H1 (cell line): ENCODE measurements around the gene VENTX. TPM values are rescaled to one million over a fixed set of nuclear protein-coding genes. Genes with fewer than 3 reads are reported as not detected.
A peak's percentile ranks its signal among the peaks of the same experiment; 100 is the strongest.

Experiments
- CTCF ChIA-PET: fragments of 300-600 bp; sonication (Branson Sonifier 250); formaldehyde crosslinking; loops from one replicate; lab custom pipeline; 2021; ENCODE audit not compliant: partially characterized antibody; lab: Charles Lee
- POLR2A ChIA-PET: fragments of 300-600 bp; sonication (Branson Sonifier 250); formaldehyde crosslinking; loops from one replicate; lab custom pipeline; 2021; ENCODE audit warnings: inconsistent platforms; ENCODE audit not compliant: partially characterized antibody; lab: Charles Lee
- DNase-seq, 2 experiments: peaks; one replicate each; pipeline versions ENCODE4 v3.0.0 to v3.0.0-alpha.2; 2010 to 2022; ENCODE audit warnings: low spot score in 2 of 2, low read depth in 1 of 2, mixed read lengths in 1 of 2
- FAIRE-seq: peaks from 2 replicates; lab custom pipeline; 2011; peaks lifted over from hg19 to GRCh38; lab: Jason Lieb, UNC
- H2AFZ ChIP-seq: 2 replicates; pipeline ENCODE4 v1.8.1; 2012; ENCODE audit warnings: low read length, inconsistent platforms
- H2AK5ac ChIP-seq: 2 replicates; pipeline ENCODE4 v1.6.1; 2013; ENCODE audit warnings: low read depth, low read length
- H2BK120ac ChIP-seq: replicated peaks from 2 replicates; pipeline ENCODE3; 2013; ENCODE audit warnings: low read depth, low read length, inconsistent platforms
- H2BK12ac ChIP-seq: 2 replicates; pipeline ENCODE4 v1.6.1; 2013; ENCODE audit warnings: low read depth, low read length
- H2BK15ac ChIP-seq: 2 replicates; pipeline ENCODE4 v1.6.1; 2013; ENCODE audit warnings: low read length
- H2BK20ac ChIP-seq: 2 replicates; pipeline ENCODE4 v1.6.1; 2013; ENCODE audit warnings: low read length
- H2BK5ac ChIP-seq: 2 replicates; pipeline ENCODE4 v1.6.1; 2013; ENCODE audit warnings: low read depth, low read length
- H3K14ac ChIP-seq: 2 replicates; pipeline ENCODE4 v1.6.1; 2013; ENCODE audit warnings: inconsistent platforms; ENCODE audit not compliant: insufficient read length
- H3K18ac ChIP-seq: 2 replicates; pipeline ENCODE4 v1.6.1; 2013; ENCODE audit warnings: low read length; ENCODE audit errors: extremely low read depth
- H3K23ac ChIP-seq: 2 replicates; pipeline ENCODE4 v1.6.1; 2013; ENCODE audit warnings: inconsistent platforms; ENCODE audit not compliant: insufficient read length
- H3K23me2 ChIP-seq: 2 replicates; pipeline ENCODE4 v1.6.1; 2013; ENCODE audit warnings: low read depth, low read length
- H3K27ac ChIP-seq: 2 replicates; pipeline ENCODE4 v1.6.1; 2011; ENCODE audit warnings: low read depth, low read length, inconsistent platforms
- H3K27me3 ChIP-seq, 4 experiments: replicated peaks in 1 of 4; 1 replicate in 1 of 4; 2 replicates in 3 of 4; pipeline versions ENCODE4 v1.6.1 to v1.8.1; 2011 to 2013; ENCODE audit warnings: low read length in 3 of 4, mild to moderate bottlenecking in 3 of 4, inconsistent platforms in 2 of 4, mixed read lengths in 2 of 4, moderate library complexity in 1 of 4; ENCODE audit not compliant: control insufficient read depth in 3 of 4, insufficient read depth in 3 of 4; ENCODE audit errors: extremely low read depth in 1 of 4
- H3K36me3 ChIP-seq, 4 experiments: 2 replicates each; pipeline versions ENCODE4 v1.6.1 to v1.8.1; 2011 to 2013; ENCODE audit warnings: mild to moderate bottlenecking in 4 of 4, low read length in 3 of 4, moderate library complexity in 2 of 4, control low read depth in 1 of 4, inconsistent platforms in 1 of 4; ENCODE audit not compliant: insufficient read depth in 4 of 4, control insufficient read depth in 2 of 4
- H3K4ac ChIP-seq: replicated peaks from 2 replicates; pipeline ENCODE3; 2013; ENCODE audit warnings: low read length, low read depth, mixed read lengths, inconsistent platforms; ENCODE audit not compliant: insufficient read length
- H3K4me1 ChIP-seq, 4 experiments: replicated peaks in 1 of 4; 1 replicate in 1 of 4; 2 replicates in 3 of 4; pipeline versions ENCODE4 v1.6.1 to v1.8.1; 2011 to 2013; ENCODE audit warnings: low read length in 3 of 4, inconsistent platforms in 2 of 4, mixed read lengths in 1 of 4; ENCODE audit not compliant: insufficient read depth in 4 of 4, control insufficient read depth in 3 of 4
- H3K4me2 ChIP-seq, 2 experiments: 2 replicates each; pipeline versions ENCODE4 v1.6.1 to v1.8.1; 2011 to 2013; ENCODE audit warnings: low read depth in 2 of 2, low read length in 2 of 2, control low read depth in 1 of 2, inconsistent platforms in 1 of 2, mild to moderate bottlenecking in 1 of 2; ENCODE audit not compliant: insufficient read depth in 1 of 2
- H3K4me3 ChIP-seq, 4 experiments: fragments of 200-600, 300-600 bp in 1 of 4; sonication (generic), shearing (Covaris generic), sonication (Bioruptor Twin) in 1 of 4; 2 replicates each; pipeline versions ENCODE4 v1.5.1 to v1.8.1; 2011 to 2016; ENCODE audit warnings: low read length in 4 of 4, low read depth in 3 of 4, control low read depth in 2 of 4, inconsistent platforms in 2 of 4, mild to moderate bottlenecking in 2 of 4, mixed read lengths in 1 of 4, moderate library complexity in 1 of 4; ENCODE audit not compliant: insufficient read depth in 2 of 4; ENCODE audit errors: extremely low read depth in 1 of 4
- H3K56ac ChIP-seq: replicated peaks from 2 replicates; pipeline ENCODE3; 2013; ENCODE audit warnings: low read depth, mild to moderate bottlenecking, mixed read lengths, low read length, inconsistent platforms; ENCODE audit not compliant: insufficient read length
- H3K79me1 ChIP-seq: 2 replicates; pipeline ENCODE4 v1.6.1; 2013; ENCODE audit warnings: low read depth, low read length, control low read depth
- H3K79me2 ChIP-seq, 2 experiments: 2 replicates each; pipeline versions ENCODE4 v1.6.1 to v1.8.1; 2012 to 2013; ENCODE audit warnings: low read length in 2 of 2, mild to moderate bottlenecking in 2 of 2, inconsistent platforms in 1 of 2; ENCODE audit not compliant: insufficient read depth in 2 of 2, control insufficient read depth in 1 of 2
- H3K9ac ChIP-seq, 4 experiments: replicated peaks in 1 of 4; 1 replicate in 1 of 4; 2 replicates in 3 of 4; pipeline versions ENCODE4 v1.6.1 to v1.8.1; 2011 to 2013; ENCODE audit warnings: low read depth in 3 of 4, low read length in 3 of 4, control low read depth in 2 of 4, mild to moderate bottlenecking in 2 of 4, moderate library complexity in 2 of 4, inconsistent platforms in 1 of 4; ENCODE audit errors: extremely low read depth in 1 of 4
- H3K9me3 ChIP-seq, 2 experiments: 2 replicates each; pipeline versions ENCODE4 v1.6.1 to v1.8.1; 2012 to 2013; ENCODE audit warnings: mild to moderate bottlenecking in 2 of 2, moderate library complexity in 2 of 2, control low read depth in 1 of 2, inconsistent platforms in 1 of 2, low read depth in 1 of 2, low read length in 1 of 2, mixed read lengths in 1 of 2; ENCODE audit not compliant: insufficient read depth in 2 of 2
- H4K20me1 ChIP-seq, 2 experiments: replicated peaks in 1 of 2; 2 replicates each; pipeline versions ENCODE3 to v1.8.1; 2011 to 2013; ENCODE audit warnings: inconsistent platforms in 2 of 2, low read length in 2 of 2, mild to moderate bottlenecking in 1 of 2; ENCODE audit not compliant: insufficient read depth in 2 of 2, control insufficient read depth in 1 of 2
- H4K5ac ChIP-seq: 2 replicates; pipeline ENCODE4 v1.6.1; 2013; ENCODE audit warnings: low read length, low read depth, mixed read lengths, inconsistent platforms; ENCODE audit not compliant: insufficient read length
- H4K8ac ChIP-seq: 2 replicates; pipeline ENCODE4 v1.8.0; 2013; ENCODE audit warnings: mild to moderate bottlenecking, moderate library complexity, low read length, inconsistent platforms; ENCODE audit not compliant: insufficient read depth; ENCODE audit errors: extremely low read depth
- H4K91ac ChIP-seq: replicated peaks from 2 replicates; pipeline ENCODE3; 2013; ENCODE audit warnings: low read length, mixed read lengths, inconsistent platforms; ENCODE audit not compliant: insufficient read length
- BACH1 ChIP-seq: IDR thresholded peaks from 2 replicates; pipeline ENCODE4 v1.6.1; 2012; ENCODE audit warnings: low read length, improper control_type of control experiment
- POLR2A ChIP-seq, 2 experiments: IDR thresholded peaks; 1 replicate in 1 of 2; 2 replicates in 1 of 2; pipeline ENCODE4 v1.6.1; 2011; ENCODE audit warnings: low read depth in 2 of 2, low read length in 2 of 2, mild to moderate bottlenecking in 2 of 2; ENCODE audit errors: control extremely low read depth in 1 of 2
- POU5F1 ChIP-seq: IDR thresholded peaks from 2 replicates; pipeline ENCODE4 v1.6.1; 2011; ENCODE audit warnings: low read depth, mild to moderate bottlenecking, low read length, moderate library complexity
- SIN3A ChIP-seq, 2 experiments: IDR thresholded peaks in 1 of 2; conservative IDR thresholded peaks in 1 of 2; 2 replicates each; pipeline ENCODE4 v1.6.1; 2011 to 2012; ENCODE audit warnings: low read length in 2 of 2, improper control_type of control experiment in 1 of 2, low read depth in 1 of 2, mild to moderate bottlenecking in 1 of 2
- WGBS, 2 experiments: shearing (Covaris generic) in 1 of 2; methylation state at CpG; one replicate each; pipeline versions ENCODE4 v1.1.6 to v1.1.7; 2013 to 2015; ENCODE audit warnings: low lambda C conversion rate in 2 of 2, mixed read lengths in 2 of 2, inconsistent platforms in 1 of 2, low coverage in 1 of 2, missing lambda C conversion rate in 1 of 2; ENCODE audit not compliant: insufficient replicate concordance in 2 of 2, insufficient coverage in 1 of 2, insufficient read length in 1 of 2; ENCODE audit errors: extremely low coverage in 1 of 2, missing lambda C conversion rate in 1 of 2; 5-methylcytosine and 5-hydroxymethylcytosine counted together
- polyA plus RNA-seq, 7 experiments: library from polyadenylated mRNA; depleted of rRNA in 3 of 7; stranded (reverse) in 5 of 7; unstranded in 2 of 7; fragments of >200 nt in 5 of 7; fragments of 200-250 nt in 2 of 7; gene quantifications; 1 replicate in 5 of 7; 2 replicates in 1 of 7; 4 replicates in 1 of 7; pipeline versions ENCODE4 v1.2.1 to v1.2.3, GENCODE V29; 2011 to 2013; ENCODE audit warnings: missing spikeins in 2 of 7, mixed read lengths in 2 of 7
- total RNA-seq: library from RNA; stranded (reverse); fragmentation: NEBNext Ultra II Directional; extraction: Animal tissue kit (Norgen Biotek cat#: 25700); gene quantifications from 2 replicates; pipeline ENCODE4 v1.2.1, GENCODE V29; 2021

The VENTX gene
- total and polyA plus RNA-seq, 2 of the 8 experiments (the other 6 are each of a cell fraction or from before 2014, with no cell fraction given), result 5.6 TPM

GRCh38 chr10:133218891-133219290 lies 18.8 kb upstream of the VENTX start:
- Histone ChIP-seq H2BK15ac (no peak overlapping the region), H3K4me2 (0 out of 4 replicates have a peak overlapping the region, but pooled peaks of 1 of the 2 experiments have one; percentile 55), H4K8ac (no peak overlapping the region), H3K4me1 (peaks cover 0 to 15% (median 10%) of the 10 kb centered on the region in 4 experiments; a peak in 6 of 7 replicates), H2BK5ac (peak overlapping the region; percentile 55; the same call in 1 of the 2 replicates), H4K91ac (peak overlapping the region; percentile 15), H3K4me3 (no peak overlapping the region), H4K5ac (no peak overlapping the region), H2AFZ (no peak overlapping the region), H3K23me2 (no peaks in the 10 kb centered on the region; the same call in 1 of the 2 replicates), H2BK20ac (0 out of 2 replicates have a peak overlapping the region, but pooled peaks have one; percentile 80), H2AK5ac (no peak overlapping the region), H3K27ac (no peak overlapping the region), H3K79me1 (no peaks in the 10 kb centered on the region), H3K56ac (no peak overlapping the region), H3K79me2 (no peaks in the 10 kb centered on the region), H3K14ac (no peak overlapping the region), H2BK12ac (peak overlapping the region; percentile 42; the same call in 1 of the 2 replicates), H3K36me3 (no peaks in the 10 kb centered on the region; a peak in 1 of 8 replicates), H3K23ac (no peak overlapping the region), H4K20me1 (peaks cover 0 to 3% of the 10 kb centered on the region in 2 experiments), H2BK120ac (no peak overlapping the region), H3K9ac (no peak overlapping the region), H3K18ac (peak overlapping the region; percentile 32; the same call in 1 of the 2 replicates), H3K4ac (no peak overlapping the region), H3K27me3 (no peaks in the 10 kb centered on the region), H3K9me3 (peaks cover 0 to 4% of the 10 kb centered on the region in 2 experiments; a peak in 1 of 4 replicates)
- no peak for DNase-seq
- POLR2A ChIA-PET, result interaction anchor here (1.0 to 1.7 kb wide), 8 partner anchors 8 to 88 kb away, joined by 3 to 8 read pairs (median 3); no protein-coding TSS in a partner anchor
- no peak for TF ChIP-seq SIN3A (conservative IDR thresholded peaks at IDR 0.05 in 1 of 2, IDR thresholded peaks at IDR 0.05 in 1 of 2; ENCODE audit: low read depth in 1 of 2, low read length in 2 of 2)
- TF ChIP-seq POU5F1, result no peak
- TF ChIP-seq BACH1, result no peak
- no peak for TF ChIP-seq POLR2A (IDR thresholded peaks at IDR 0.05; ENCODE audit: control extremely low read depth in 1 of 2, low read depth in 2 of 2, low read length in 2 of 2)
- FAIRE-seq, result no peak
- CTCF ChIA-PET, result interaction anchor here (0.9 to 2.6 kb wide), 6 partner anchors 15 to 279 kb away, joined by 3 to 14 read pairs (median 4); partner anchors contain the start of gene KNDC1
- WGBS, 2 experiments, result 90% methylated on average over 14 of the region's 20 CpGs; no CpG with 5 or more reads in 1 of the 2 experiments
